LNCaP clone FGC (cell line): Measurements from ENCODE around the gene NR2C1.
"Not testable (repeated sequence)": the region's sequence is repeated elsewhere in the genome, so short reads cannot be mapped to it uniquely, and the experiment has no call there.

Experiments
- DNase-seq: peaks from one replicate; pipeline ENCODE4 v3.0.0-alpha.2; 2011; ENCODE audit warnings: low read depth
- H3K4me3 ChIP-seq: 2 replicates; pipeline ENCODE4 v1.5.1; 2011; ENCODE audit warnings: mild to moderate bottlenecking, low read depth, low read length, control low read depth
- CTCF ChIP-seq: IDR thresholded peaks from 2 replicates; pipeline ENCODE4 v1.5.1; 2012; ENCODE audit warnings: mild to moderate bottlenecking; ENCODE audit not compliant: control insufficient read depth, insufficient read depth; ENCODE audit errors: extremely low read depth

The NR2C1 gene

DNA sequence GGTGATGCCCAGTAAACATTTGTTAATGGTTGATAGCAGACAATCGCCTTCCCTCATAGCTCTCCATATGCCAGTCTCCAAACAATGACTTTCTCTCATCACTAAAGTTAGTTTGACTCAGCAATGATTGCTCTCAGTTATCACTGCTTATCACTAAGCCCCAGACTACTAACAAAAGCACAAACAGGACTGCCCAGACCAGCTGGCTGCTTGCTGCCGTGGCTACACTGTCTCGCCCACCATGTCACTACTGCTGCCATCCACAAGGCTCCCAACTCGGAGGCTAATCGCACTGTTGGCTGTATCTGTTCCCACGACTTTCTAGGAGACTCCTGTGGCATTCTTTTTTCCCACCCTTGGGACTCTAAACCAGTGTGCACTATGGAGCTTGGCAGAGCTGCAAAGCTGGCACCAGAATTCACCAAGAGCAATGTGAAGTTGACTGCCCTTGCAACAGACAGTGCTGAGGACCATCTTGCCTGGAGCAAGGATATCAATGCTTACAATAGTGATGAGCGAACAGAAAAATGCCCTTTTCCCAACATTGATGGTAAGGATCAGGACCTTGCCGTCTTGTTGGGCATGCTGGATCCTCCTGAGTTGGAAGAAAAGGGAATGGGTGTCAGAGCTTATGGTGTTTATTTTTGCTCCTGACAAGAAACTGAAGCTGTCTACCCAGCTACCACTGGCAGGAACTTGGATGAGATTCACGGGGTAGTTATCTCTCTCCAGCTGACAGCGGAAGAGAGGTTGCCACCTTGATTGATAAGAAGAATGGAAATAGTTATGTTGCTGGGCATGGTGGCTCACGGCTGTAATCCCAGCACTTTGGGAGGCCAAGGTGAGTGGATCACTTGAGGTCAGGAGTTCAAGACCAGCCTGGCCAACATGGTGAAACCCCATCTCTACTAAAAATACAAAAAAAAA, 27.1 kb upstream of the NR2C1 start:
- TF ChIP-seq CTCF, result no peak
- no peak for DNase-seq
- H3K4me3 ChIP-seq, result no peak overlapping the region

DNA sequence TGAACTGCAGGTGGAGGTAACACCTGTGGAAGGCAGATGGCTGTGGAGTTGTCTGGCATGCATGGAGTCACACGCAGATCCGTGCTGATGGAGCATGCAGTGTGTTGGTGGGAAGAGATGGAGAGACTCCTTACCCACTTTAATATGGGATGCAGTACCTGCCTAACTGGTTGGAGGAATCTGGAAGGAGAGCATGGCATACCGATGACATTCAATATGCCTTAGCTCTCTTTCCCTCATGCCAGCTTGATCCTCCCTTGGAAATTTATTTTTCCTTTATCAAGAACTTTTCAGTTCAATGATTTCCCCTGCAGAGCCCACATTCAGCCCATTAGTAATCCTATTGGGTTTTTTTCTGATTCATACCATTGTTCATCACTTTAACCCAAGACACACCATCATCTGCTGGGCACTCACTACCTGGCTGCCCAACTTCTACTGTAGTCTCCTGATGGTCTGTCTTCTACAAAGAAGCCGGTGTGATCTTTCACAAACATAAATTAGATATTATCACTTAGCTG, 25.9 kb upstream of the NR2C1 start:
- no peak for DNase-seq
- H3K4me3 ChIP-seq, result no peak overlapping the region
- TF ChIP-seq CTCF, result no peak

DNA sequence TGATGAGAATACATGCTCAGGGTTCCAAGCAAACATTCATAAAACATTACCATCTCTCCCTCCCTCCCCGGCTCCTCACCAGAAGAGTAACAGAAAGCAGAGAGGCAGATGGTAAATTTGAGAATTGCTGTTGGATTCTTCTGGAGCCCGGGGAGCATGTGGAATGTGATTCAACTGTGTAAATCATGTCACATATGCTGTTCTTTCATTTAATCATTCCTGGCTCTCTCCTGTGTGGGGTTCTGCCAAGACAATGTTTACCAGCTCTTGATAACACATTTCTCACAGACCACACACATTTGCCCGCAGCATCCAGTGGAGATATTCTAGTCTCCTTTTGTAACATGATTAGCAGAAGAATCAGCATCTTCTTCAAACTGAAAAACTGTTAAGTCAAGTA, 23.4 kb upstream of the NR2C1 start:
- peak; percentile 85 for DNase-seq
- H3K4me3 ChIP-seq, result no peak overlapping the region
- no peak for TF ChIP-seq CTCF

GRCh38 chr12:95096378-95096777, 23.0 kb upstream of the NR2C1 start:
- no peak for DNase-seq

DNA sequence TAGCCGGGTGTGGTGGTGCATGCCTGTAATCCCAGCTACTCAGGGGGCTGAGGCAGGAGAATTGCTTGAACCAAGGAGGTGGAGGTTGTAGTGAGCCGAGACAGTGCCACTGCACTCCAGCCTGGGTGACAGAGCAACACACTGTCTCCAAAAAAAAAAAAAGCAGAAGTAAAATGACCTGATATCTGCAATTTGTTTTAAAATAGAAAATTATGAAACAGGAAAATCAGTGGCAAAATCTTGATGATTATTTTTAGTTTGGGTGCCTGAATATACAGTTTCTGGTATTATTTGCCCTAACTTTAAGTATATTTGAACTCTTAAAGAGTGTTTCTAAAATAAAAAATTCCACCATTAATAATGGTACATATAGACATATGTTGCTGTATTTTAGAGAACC, 22.4 kb upstream of the NR2C1 start:
- DNase-seq, H3K4me3 ChIP-seq: not testable (repeated sequence)

More at GRCh38 chr12:95096378-95096777, 23.0 kb upstream of the NR2C1 start:
- no peak overlapping the region for H3K4me3 ChIP-seq
- TF ChIP-seq CTCF, result no peak

DNA sequence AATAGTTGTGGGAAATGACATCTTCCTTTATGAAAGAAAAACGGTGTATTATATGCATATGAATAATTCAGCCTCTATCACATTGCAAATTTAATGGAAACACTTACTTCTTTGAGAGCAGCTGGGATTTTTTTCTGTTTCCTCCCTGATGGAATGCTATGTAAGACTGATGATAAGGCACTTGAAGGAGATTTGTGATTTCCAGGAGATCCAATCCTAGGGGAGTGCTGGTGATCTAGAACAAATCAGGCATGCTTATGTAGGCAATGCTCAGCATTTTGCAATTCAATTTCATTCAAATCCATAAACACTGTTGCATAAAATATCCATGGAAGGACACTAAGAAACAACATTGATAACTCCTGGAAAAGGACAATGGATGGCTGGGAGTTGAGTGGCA, 16.0 kb upstream of the NR2C1 start:
- no peak for TF ChIP-seq CTCF

DNA sequence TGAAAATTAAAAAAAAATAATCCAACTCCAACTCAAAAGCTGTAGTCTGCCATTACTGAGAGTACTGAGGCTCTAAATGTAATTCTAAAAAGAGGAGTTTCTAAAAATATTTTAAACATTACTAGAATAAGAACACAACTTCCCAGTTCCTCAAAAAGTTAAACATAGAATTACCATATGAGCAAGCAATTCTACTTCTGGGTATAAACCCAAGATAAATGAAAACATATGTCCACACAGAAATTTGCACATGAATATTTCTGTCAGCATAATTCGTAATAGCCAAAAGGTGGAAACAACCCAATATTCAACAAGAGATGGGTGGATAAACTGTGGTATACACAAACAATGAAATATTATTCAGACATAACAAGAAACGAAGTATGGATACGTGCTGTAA, 15.0 kb upstream of the NR2C1 start:
- TF ChIP-seq CTCF, result no peak
- H3K4me3 ChIP-seq, result no peak overlapping the region
- no peak for DNase-seq

More for the DNA sequence above, 16.0 kb upstream of the NR2C1 start:
- no peak for DNase-seq
- no peak overlapping the region for H3K4me3 ChIP-seq
